Neural crest cell (in vitro differentiated cells): ENCODE data around the gene TDRD7. TPM values are rescaled to one million over a fixed set of nuclear protein-coding genes. Genes with fewer than 3 reads are reported as not detected.

Experiments used
- DNase-seq: peaks from one replicate; pipeline ENCODE4 v3.0.0; 2021; ENCODE audit warnings: low read depth, mixed read lengths, low spot score
- H3K27ac Mint-ChIP-seq: one replicate; pipeline ENCODE4 v1.8.0; 2021; ENCODE audit warnings: mild to moderate bottlenecking, mixed read lengths; ENCODE audit not compliant: unreplicated experiment
- H3K27me3 Mint-ChIP-seq: 2 replicates; pipeline ENCODE4 v1.8.0; 2021; ENCODE audit warnings: low read depth, mild to moderate bottlenecking, mixed read lengths
- H3K36me3 Mint-ChIP-seq: 2 replicates; pipeline ENCODE4 v1.8.0; 2021; ENCODE audit warnings: low read depth, mild to moderate bottlenecking, mixed read lengths
- H3K4me1 Mint-ChIP-seq: 2 replicates; pipeline ENCODE4 v1.8.0; 2021; ENCODE audit warnings: mixed read lengths
- H3K4me3 Mint-ChIP-seq: one replicate; pipeline ENCODE4 v1.8.0; 2021; ENCODE audit warnings: mild to moderate bottlenecking, mixed read lengths
- H3K9me3 Mint-ChIP-seq: 2 replicates; pipeline ENCODE4 v1.8.0; 2021; ENCODE audit warnings: mixed read lengths
- total RNA-seq: library from RNA; stranded (reverse); gene quantifications from 2 replicates; pipeline ENCODE4 v1.2.1, GENCODE V29; 2021
- TF ChIP-seq, protein P1 (sequence below): fragments of 200-600 bp; sonication (generic); conservative IDR thresholded peaks from 2 replicates; pipeline ENCODE4 v1.5.0; 2021; ENCODE audit warnings: antibody characterized with exemption, mild to moderate bottlenecking

The TDRD7 gene
- total RNA-seq, 1 donor from 2014 or later, result 1.5 TPM

DNA sequence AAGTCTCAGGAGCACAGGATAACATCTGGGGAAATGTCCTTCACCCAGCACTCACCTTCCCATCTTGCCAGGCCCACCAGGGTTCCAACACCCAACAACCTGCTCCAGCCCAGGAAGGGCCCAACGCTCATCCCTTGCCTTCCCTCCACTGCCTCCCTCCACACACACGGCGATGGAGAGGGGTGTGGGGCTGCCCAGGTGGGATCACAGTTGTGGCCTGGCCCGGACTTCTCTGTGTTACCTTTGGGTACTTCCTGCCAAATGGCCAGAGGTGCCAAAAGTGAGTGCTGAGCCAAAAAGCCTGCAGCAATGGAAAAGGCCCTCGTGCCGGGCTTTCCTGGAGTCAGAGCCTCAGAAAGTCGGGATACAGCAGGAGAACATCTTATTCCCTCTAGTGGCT, 15.6 kb upstream of the TDRD7 start:
- no peak overlapping the region for H3K27ac Mint-ChIP-seq
- no peak for DNase-seq
- no peaks in the 10 kb centered on the region for H3K4me1 Mint-ChIP-seq
- no peak overlapping the region for H3K4me3 Mint-ChIP-seq
- TF ChIP-seq, protein P1, sequence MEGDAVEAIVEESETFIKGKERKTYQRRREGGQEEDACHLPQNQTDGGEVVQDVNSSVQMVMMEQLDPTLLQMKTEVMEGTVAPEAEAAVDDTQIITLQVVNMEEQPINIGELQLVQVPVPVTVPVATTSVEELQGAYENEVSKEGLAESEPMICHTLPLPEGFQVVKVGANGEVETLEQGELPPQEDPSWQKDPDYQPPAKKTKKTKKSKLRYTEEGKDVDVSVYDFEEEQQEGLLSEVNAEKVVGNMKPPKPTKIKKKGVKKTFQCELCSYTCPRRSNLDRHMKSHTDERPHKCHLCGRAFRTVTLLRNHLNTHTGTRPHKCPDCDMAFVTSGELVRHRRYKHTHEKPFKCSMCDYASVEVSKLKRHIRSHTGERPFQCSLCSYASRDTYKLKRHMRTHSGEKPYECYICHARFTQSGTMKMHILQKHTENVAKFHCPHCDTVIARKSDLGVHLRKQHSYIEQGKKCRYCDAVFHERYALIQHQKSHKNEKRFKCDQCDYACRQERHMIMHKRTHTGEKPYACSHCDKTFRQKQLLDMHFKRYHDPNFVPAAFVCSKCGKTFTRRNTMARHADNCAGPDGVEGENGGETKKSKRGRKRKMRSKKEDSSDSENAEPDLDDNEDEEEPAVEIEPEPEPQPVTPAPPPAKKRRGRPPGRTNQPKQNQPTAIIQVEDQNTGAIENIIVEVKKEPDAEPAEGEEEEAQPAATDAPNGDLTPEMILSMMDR, result no peak
- no peaks in the 10 kb centered on the region for H3K9me3 Mint-ChIP-seq
- H3K27me3 Mint-ChIP-seq, result peaks cover 2% of the 10 kb centered on the region
- H3K36me3 Mint-ChIP-seq, result no peaks in the 10 kb centered on the region

DNA sequence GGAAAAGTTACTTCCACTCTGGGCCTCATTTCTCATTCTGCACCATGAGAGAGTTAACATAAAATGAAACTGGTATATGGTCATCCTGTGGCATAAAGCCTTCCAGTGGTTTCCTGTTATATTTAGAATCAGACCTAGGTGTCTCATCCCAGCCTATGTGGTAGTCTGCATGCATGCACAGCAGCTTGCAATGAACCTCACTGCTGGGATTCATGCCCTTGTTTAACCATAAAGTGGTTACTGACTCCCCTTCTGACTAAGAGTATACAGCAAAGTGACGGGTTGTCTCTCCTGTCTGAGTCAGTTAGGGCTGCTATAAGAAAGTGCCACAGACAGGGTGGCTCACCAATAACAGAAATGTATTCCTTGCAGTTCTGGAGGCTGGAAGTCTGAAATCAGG, 14.7 kb upstream of the TDRD7 start:
- Mint-ChIP-seq H3K4me3 (no peak overlapping the region), H3K4me1 (no peaks in the 10 kb centered on the region), H3K27ac (no peak overlapping the region), H3K27me3 (peaks cover 3% of the 10 kb centered on the region), H3K36me3 (no peaks in the 10 kb centered on the region), H3K9me3 (no peaks in the 10 kb centered on the region)
- DNase-seq, result no peak
- TF ChIP-seq, protein P1, result no peak

DNA sequence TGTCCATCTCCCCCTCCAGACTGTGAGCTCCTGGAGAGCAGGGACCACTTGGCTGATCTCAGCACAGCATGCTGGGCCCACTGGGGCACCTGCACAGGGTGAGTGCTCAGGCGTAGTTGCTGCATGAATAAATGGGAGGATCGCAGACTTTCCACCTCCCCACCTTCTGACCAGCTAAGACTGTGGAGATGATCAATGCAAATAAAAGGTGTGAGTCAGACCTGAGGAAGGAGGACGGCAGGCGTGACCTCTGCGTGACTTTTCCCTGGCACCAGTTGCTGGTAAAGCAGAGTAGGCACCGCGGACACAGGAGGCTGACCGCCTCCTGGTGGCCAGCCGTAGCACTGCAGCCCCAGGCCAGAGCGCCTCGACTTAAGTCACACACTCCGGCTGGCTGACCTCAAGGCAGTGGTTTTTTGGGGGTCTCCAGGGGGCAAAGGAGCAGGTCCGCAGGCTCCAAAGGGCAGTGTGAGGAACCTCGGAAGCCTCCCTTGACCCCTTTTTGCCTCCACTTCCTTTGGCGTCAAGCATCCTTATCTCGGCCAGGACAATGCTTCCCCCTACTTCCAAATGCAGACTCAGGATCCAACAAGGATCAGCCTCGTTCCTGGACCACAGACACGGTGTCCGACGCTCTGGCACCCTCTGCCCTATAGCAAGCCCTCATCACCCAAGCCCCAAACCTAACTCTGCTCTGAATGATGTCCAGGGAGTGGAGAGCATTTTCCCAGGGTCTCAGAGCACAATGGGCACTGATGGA, 12.7 kb upstream of the TDRD7 start:
- H3K4me3 Mint-ChIP-seq, result no peak overlapping the region
- peaks cover 3% of the 10 kb centered on the region for H3K27me3 Mint-ChIP-seq
- no peak overlapping the region for H3K27ac Mint-ChIP-seq
- TF ChIP-seq, protein P1, result peak; percentile 92
- H3K9me3 Mint-ChIP-seq, result peaks cover 4% of the 10 kb centered on the region
- H3K4me1 Mint-ChIP-seq, result no peaks in the 10 kb centered on the region
- no peaks in the 10 kb centered on the region for H3K36me3 Mint-ChIP-seq
- peak; percentile 73 for DNase-seq

DNA sequence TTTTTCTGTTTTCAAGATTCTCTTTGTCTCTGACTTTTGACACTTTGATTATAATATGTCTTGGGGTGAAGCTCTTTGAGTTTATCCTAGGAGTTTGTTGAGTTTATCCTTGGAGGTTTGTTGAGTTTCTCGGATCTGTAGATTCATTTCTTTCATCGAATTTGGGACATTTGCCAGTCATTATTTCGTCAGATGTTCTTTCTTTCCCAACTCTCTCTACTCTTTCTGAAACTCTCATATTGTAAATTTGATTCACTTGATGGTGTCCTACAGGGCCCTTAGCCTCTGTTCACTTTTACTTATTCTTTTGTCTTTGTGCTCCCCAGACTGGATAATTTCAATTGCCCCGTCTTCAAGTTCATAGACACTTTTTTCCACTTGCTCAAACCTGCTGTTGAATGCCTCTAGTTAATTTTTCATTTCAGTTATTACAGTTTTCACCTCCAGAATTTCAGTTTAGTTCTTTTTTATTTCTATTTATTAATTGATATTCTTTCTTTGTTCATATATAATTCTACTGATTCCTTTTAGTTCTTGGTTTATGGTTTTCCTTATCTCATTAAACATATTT, 8.1 kb upstream of the TDRD7 start:
- Mint-ChIP-seq H3K4me1 (no peaks in the 10 kb centered on the region), H3K36me3 (peaks cover 4% of the 10 kb centered on the region)
- TF ChIP-seq, protein P1, result no peak

DNA sequence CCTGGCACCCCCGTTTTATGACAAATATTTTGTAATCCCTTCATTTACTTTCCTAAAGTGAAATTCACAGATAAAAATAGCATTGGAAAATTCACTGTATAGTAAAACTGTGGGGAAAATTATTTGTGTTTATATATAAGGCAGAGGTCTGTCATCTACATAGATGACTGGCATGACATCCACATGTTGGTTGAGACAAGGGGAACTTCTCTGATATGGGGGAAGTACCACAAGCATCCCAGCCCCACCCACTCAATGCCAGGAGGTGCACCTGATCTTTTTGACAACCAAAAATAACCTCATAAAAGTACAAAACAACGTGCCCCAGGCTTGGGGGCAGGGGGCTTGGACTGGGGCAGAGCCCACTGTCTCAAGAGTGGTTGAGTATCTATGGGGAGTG, 6.3 kb upstream of the TDRD7 start:
- TF ChIP-seq, protein P1, result no peak
- no peak overlapping the region for H3K27ac Mint-ChIP-seq
- H3K4me3 Mint-ChIP-seq, result no peak overlapping the region
- H3K9me3 Mint-ChIP-seq, result peaks cover 6% of the 10 kb centered on the region
- H3K4me1 Mint-ChIP-seq, result no peaks in the 10 kb centered on the region
- peaks cover 4% of the 10 kb centered on the region for H3K36me3 Mint-ChIP-seq
- no peak for DNase-seq
- H3K27me3 Mint-ChIP-seq, result peaks cover 42% of the 10 kb centered on the region

More for the DNA sequence above, 8.1 kb upstream of the TDRD7 start:
- Mint-ChIP-seq H3K27ac (no peak overlapping the region), H3K9me3 (peaks cover 6% of the 10 kb centered on the region), H3K27me3 (peaks cover 26% of the 10 kb centered on the region), H3K4me3 (no peak overlapping the region)
- DNase-seq, result no peak
